HS-5 (cell line): ENCODE results near the gene CFAP99.
"Not testable (repeated sequence)": the region's sequence is repeated elsewhere in the genome, so short reads cannot be mapped to it uniquely, and the experiment has no call there.

ENCODE experiments used
- DNase-seq: peaks from one replicate; pipeline ENCODE4 v3.0.0-alpha.2; 2012; ENCODE audit warnings: low read depth

The CFAP99 gene

DNA sequence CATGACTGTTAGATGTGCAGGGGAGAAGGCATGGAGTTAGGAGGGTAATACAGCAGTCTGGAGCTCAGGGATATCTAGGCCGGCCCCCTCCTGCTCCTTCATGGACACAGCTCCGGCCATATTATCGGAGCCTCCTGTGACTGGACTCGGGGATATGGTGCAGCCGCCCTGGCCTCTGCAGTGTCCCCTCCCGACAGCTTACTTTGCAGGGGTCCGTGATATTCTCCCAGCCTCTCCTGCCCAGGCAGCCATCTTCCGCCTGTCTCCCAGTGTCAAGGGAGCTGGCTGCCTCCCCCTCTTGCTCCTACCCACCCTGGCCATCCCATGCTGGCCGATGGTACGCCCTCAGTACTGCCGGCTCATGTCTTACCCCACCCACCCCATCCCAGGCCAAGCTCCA is 30.3 kb downstream of the CFAP99 start:
- DNase-seq = no peak

DNA sequence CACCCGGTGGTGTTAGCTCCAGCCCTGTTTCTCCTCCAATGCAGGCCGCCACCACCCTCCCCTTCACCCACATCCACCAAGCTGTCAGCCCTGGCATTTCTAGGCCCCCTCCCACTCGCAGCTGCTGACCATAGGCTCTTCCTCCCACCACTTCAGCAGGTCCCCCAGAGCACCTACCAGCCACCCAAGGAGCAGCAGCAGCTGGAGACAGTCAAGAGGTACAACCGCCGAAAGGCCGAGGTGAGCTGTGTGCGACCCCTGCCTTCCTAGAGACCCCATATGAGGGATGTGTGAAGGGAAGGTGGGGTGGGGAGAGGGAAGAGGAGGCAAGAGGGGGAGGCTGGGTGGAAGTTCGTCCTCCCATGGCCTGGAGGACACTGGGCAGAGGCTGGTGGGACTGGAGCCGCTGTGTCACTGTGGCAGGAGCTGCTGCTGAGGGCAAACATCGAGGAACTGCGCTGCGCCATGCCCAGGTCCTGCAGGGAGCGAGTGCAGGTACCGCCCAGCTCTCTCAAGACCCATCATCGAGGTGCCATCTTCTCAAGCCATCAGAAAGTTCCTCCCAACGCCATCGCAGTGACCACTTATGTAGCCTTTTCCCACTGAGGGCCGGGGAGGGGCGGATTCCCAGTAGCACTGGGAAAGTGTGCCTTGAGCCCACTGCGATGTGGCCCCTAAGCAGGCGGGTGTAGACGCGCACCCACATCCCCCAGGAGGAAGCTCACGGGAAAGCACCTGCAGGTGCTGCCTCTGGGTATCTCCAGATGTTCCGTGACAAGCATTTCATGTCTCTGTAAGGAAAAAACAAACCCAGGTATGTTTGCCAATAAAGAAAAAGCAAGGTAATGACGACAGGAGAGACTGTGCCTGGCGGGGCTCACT is 31.0 kb downstream of the CFAP99 start:
- no peak for DNase-seq

DNA sequence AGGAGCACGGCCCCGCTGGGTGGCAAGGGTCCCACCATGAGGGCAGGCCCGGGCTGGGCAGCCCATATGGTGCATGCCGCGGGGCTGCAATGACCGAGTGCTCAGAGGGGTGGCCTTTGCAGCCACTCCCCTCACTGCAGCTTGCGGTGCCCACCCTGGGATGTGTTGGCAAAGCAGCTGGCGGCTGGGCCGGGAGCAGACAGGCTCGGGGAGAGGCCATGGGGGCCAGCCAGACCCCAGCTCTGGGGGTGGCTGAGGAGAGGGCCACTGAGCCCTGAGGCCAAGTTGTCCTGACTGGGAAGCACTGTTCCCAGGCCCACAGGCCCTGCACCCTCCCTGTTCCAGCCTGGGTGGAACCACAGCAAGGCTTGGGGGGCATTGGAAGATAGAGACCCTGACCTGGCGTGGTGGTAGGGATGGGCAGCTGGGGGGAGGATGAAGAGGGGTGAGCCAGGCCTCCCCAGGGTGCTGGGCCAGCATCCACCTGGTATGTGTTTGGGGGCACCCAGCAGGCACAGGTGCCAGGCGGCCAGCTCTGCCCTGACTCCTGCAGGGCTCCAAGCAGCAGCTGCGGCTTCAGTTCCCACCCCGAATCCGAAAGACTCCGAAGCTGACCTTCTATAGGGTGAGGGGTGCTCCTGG is 31.8 kb downstream of the CFAP99 start:
- DNase-seq = no peak

DNA sequence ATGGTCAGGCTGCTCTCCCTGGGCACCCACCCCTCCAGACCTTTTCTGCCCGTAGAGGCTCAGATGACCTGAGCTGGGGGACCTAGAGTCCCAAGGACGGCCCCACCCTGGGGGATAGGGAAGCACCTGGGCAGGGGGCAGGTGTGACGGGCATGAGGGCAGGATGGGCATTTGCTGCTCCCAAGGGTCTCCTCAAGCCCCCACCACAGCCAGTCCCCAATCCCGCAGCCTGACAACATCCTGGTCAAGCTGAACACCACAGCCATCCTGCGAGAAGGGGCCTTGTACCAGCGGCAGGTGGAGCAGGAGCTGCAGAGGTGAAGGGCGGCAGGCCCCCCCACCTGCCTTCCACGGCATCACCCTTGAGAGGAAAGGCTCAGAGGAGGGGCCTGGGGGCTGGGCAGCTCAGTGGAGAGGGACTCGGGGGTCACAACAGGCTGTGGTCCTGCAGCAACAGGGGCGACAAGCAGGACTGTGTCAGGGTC is 32.3 kb downstream of the CFAP99 start:
- DNase-seq = no peak

DNA sequence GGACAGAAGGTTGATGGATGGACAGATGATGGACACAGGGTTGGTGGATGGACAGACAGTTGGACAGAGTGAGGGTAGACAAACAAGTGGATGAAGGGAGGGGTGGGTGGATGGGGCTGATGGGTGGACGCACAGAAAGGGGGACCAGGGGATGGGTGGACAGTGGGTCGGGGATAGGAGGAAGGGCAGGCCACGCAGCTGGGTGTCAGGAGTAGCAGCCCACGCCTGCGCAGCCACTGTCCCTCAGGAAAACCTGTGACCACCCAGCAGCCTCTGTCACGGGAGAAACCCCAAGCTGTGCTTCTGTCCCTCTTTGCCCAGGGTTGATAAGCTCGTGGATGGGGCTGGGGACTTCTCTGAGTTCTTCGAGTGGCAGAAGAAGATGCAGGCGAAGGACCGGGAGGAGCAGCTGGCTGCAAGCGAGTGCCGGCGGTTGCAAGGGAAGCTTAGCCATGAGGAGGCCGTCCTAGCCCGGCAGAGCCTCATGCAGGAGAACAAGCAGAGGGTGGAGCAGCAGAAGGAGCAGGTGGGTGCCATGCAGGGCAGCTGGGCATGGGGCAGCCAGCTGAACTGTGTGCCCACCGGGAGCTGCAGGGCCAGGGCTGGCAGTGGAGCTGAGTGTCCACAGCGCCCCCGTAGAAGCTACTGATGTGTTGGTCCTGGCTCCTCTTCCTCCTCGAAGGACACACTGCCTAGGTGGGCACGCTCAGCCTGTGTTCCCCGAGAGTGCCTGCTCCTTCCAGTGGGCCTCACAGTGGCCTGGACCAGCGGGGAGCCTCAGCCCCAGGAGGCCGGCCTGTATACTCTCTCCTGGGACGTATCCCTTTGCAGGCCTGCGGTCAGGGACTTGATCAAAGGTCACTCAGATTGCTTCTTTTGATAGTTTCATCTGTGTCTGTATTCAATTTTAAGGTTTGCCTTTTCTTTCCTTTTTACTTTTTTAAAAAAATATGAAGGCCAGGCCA is 33.3 kb downstream of the CFAP99 start:
- DNase-seq = no peak

DNA sequence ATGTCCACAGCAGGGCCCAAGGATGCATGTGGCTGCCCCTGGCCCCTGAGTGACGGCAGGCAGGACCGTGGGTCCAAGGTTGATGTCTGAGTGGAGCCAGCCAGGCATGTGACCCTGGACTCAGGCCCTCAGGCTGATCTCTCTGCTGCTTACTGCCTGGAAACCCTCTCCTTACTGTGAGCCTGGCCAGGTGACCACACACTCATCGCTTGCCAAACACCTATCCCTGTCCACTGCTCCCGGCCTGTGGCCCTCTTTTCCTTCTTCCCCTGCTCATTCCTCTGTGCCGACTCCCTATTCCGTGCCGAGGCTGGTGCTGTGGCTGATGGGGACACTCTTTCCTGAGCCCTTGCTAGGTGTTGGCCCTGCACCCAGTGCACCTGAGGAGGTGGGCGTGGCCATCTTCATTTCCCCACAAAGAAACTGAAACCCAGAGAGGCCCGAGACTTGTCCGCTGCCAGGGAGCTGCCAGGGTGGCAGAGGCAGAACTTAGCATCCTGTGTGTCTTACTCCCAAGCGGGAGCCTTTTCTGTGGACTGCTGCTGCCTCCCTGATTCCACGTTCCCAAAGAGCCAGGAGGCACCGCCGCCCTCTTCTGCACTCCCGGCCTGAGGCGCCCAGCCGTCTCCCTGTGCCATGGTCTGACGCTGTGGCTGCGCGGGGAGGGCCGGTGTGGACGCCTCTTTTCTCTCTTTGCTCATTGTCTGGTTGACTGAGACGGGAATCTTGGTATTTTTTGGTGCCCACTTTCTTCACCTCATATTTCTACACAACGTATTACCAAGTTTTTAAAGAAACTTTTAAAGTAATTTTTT is 38.9 kb downstream of the CFAP99 start:
- DNase-seq = no peak

DNA sequence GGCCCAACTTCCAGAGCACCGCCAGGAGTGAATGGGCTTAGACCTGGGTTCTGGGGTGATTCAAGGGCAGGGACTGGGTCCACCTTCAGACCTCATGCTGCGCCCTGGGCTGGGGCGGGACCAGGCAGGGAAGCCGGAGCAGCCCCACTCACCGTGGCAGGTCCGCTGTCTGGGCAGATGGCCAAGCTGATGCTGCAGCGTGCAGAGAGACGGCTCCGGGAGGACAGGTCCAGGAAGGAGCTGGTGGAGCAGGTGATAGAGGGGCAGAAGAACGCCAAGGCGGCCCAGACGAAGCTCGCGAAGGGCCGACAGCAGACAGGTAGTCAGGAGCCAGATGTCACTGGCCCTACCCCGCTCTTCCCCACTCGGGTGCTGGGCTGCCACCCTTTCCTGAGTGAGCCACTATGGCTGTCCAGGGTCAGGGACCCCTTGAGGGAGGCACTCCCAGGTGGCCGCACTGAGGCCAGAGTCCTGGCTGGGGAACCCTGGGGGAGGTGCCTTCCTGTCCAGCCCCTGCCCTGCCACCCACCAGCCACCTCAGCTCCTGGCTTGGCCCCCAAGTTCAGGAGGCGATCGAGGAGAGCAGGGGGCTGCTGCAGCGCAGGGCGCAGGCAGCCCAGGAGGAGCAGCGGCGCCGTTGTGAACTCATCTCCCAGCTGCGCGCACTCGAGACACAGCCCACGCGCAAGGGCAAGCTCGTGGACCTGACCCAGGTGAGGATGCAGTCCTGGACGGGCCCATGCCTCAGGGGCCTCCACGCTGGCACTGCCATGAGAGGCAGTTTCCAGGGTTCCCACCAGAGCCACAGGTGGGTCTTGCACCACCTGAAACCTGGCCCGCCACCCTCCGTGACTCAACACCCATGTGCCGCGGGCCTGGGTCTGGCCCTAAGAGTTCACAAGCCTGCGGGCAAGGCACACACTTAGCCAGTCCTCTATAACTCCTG is 40.1 kb downstream of the CFAP99 start:
- DNase-seq = no peak

DNA sequence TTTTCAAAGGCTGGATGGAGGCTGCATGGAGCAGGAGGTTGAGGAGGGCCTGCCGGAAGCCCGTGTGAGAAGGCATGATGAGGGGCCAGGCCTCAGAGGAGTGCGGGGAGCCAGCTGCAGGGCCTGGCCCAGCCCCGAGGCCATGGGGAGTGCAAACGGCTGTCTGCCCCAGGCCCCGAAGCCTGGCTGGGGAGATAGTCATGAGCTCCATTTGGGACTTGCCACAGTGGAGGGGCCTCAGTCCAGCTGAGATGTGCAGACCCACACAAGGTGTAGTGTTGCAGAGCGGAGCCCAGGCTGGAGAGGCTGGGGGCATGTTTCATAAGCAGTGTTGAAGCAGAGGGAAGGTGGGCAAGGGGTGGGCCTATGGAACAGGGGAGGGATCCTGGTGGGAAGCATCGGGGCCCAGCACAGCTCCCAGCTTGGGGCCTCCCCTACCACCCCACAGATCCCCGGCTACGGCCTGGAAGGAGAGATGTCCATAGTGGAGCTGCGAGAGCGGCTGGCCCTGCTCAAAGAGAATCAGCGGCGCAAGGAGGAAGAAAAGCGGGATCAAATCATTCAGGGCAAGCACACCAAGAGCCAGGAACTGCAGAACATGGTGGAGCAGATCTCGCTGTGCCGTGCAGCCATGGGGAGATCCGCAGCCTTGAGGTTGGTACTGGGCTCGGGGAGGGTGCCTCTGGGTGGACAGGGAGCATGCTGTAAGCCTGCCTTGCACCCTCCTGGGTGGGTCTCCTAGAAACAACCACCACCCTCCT is 41.0 kb downstream of the CFAP99 start:
- DNase-seq = no peak

DNA sequence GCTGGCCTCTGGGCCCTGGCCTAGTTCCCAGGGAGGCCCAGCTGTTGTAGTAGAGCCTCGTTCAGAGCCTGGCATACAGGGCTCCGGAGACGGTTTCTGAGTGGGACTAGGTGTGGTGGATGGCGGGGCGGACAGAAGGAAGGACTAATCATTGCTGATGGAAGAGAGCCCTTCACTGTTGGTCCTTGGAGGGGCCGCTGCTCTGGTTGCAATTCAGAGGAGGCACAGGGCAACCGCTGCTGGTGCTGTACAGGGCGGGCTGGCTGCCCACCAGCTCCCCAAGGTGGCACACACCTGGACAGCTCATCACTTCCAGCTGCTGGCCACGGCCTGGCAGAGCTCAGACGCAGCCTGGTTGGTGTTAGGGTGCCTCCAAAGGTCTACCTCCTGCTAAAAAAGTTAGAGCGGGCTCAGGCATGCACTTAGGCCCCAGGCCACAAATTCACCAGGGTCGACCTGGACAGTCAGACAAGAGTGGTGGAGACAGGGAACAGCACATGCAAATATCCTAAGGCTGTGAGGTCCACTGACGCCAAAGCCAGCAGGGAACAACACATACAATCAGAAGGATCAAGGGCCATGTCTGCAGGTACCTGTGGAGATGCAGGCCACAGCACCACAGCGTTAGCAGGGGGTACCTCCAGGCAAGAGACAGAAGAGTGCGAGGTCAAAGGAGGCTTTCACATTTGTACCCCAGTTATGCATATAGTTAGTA is 42.6 kb downstream of the CFAP99 start:
- DNase-seq = no peak

DNA sequence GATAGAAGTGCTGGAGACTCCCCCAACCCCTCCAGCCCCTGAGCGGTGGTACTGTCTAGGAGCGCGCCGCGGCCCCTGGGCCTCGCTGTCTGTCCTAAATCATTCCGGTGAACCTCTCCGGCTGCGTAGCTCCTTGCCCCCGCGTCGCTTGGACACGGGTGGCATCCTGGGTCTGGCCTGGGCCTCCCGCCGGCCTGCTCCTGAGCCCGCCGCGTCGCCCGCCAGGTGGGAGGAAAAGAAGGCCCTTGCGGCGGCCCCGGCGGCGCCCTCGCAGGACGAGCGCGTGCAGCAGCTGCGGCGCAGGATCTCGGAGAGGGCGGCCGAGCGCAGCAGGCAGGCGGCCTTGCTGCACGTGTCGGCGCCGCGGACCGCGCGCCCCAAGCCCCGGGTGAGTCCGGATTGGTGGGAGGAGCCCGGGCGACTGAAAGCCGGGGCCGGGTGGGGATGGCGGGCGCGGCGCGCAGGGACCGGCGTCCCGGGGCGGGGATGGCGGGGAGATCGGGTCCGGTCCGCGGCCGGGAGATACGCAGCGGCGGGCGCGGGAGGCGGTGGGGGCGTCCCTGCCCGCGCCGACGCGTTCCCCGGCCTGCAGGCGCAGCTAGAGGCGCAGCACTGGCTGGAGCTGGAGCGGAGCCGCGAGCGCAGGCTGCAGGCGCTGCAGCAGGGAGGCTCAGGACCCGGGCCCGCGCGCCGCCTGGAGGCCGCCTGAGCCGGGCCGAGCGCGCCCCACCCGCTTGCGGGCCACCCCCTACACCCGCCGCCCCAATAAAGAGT is 43.6 kb downstream of the CFAP99 start:
- no peak for DNase-seq

DNA sequence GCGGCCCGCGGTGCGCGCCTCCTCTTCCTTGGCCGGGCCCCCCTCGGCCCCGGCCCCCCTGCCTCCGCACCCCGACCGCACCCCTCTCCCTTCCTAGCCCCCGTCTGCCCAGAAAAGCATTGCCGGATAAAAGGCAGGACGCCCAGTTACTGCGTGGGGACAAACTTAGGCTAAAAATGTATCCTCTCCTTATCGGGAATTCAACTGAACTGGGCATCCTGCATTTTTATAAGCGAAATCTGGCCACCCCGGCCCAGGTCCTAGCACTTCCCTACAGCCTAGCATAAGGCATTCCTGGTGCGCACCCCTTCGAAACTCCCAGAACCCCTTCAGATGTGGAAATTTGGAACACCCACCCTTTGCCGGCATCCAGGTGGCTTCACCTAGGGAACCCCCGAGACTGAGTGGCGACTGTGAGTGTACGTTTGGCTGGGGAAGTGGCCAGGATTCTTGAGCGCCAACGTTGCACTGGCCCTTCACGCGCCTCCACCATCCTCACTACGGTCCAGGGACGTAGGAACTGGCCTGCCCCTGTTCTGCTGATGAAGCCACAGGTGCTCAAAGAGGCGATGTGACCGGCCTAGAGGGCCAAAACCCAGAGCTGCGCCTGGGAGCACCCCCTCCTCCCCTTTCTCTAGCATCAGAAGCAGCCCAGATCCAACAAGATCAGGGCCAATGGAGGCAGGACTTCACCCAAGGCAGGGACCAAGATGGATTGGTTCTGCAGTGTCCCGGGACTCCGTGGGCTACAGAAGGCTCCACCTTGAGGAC is 44.4 kb downstream of the CFAP99 start:
- DNase-seq = no peak

DNA sequence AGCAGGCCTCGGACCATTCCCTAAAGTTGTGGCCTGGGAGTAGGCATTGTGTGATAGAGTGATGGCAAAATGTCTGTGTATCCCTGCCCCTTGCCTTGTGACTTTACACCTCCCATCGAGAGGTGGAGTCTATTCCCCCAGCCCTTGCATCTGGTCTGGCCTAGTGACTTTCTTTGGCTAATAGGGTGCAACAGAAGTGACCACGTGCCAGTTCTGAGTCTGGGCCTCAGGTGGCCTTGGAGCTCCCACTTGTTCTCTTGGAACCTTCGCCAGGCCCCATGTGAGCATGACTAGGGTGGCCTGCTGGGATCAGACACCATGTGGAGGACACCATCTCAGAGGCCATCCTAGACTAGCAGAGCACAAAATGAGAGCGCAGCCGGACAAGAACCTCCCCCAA is 46.3 kb downstream of the CFAP99 start:
- no peak for DNase-seq

DNA sequence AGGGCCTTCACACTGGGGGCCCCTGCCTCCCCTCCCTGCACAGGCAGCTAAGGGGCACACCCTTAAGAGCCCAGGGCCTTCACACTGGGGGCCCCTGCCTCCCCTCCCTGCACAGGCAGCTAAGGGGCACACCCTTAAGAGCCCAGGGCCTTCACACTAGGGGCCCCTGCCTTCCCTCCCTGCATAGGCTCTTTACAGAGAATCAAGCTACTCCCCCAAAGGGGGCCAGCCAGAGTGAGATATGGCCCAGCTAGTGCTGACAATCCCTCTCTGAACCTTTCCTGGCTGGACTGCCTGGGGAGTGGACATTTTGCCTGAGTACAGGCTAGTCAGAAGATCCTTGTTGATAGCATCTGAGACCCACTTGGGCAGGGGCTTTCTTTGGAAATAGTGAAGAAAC is 46.8 kb downstream of the CFAP99 start:
- DNase-seq = not testable (repeated sequence)

DNA sequence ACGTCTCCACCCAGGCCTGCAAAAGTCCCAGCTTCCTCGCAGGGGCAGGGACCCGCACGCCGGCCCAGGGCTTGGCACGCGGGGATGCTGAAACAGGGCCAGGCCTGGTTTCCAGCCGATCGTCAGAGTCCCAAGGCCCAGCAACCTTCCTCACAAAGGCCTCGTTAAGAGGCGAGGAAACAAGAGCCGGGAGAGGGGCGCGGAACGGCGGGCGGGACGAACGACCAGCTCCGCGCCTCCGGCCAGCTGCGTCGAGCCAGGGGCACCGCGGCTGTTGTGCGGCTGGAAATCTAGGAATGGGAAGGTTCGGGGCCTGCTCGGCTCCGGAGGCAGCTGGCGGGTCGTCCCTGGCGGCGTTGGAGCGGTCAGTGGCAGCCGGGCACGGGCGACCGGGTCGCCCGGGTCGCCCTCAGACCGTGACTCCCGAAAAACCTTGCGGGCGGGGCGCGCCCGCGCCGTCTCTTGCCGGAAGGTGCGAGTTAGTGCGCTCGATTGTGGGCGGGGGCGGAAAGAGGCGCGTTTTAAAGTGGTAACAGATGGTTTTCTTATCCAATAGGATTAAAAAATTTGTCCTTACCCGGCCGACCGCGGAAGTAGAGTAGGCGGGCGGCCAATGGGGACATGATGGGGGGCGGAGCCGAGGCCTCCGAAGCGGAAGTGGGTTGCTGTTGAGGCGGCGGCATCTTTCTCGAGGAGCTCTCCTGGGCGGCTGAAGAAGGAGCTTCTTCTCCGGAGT is 49.9 kb downstream of the CFAP99 start, which contains the start of gene RNF4:
RNF4 (plus strand) TSS at position 651 of the 736 bp plus-strand sequence. CDS start 21,388 bp downstream, outside the sequence.
- DNase-seq = peak; percentile 80

DNA sequence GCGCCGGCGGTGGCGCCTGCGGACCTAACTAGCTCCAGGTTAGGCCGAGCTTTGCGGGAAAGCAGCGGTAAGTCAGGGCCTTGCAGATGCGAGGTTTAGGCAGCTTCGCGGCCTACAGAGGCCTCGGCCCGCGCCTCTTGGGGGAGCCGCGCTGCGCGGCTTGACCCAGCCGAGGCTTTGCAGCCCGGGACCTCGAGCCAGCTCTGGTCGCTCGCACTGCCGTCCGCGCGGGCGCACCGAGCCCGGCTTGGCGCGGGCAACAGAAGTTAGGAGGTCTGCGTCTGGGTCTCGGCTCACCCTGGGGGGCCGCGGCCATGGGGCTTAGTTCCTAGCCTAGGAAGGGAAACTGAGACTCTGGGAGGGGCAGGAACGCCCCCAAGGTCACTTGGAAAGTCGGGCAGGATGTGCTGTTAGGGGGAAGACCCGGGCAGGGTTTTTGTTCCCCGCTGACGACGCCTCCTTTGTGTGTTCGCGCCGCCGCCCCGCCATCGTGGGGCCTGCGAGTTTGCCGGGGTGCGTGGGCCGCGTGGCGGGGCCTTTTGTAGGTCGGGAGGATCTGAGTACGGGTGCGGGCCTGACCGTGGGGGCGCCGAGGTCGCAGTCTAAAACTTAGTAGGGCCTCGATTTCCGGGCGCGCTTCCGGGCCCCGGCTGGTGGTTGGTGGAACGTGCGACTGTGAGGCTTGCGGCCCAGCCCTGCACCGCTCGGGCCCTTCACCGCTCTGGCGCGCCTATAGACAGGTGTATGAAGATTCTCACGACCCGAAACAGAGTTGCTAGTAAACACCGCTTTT is 50.6 kb downstream of the CFAP99 start:
- DNase-seq = no peak

DNA sequence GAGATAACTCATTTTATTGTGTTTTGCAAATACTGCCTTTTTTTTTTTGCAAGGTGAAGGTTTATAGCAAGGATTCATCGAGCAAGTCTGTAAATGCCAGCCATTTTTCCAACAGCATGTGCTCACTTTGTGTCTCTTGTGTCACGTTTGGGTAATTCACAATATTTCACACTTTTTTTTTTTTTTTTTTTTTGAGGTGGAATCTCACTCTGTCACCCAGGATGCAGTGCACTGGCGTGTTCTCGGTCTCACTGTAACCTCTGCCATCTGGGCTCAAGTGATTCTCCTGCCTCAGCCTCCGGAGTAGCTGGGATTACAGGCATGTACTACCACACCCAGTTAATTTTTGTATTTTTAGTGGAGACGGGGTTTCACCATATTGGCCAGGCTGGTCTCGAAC is 52.0 kb downstream of the CFAP99 start:
- no peak for DNase-seq
